Measurements from ENCODE around the gene ADGRG6. TPM values are rescaled to one million over a fixed set of nuclear protein-coding genes. Genes with fewer than 3 reads are reported as not detected.

Gene ADGRG6
- total and polyA plus RNA-seq, 2 of the 8 experiments (the other 6 are each of a cell fraction or from before 2014, with no cell fraction given) = 1.1 to 6.2 TPM

GRCh38 chr6:142413111-142413510 is 111.3 kb downstream of the ADGRG6 start (continued):
- TF ChIP-seq CHD2 (IDR thresholded peaks at IDR 0.05; ENCODE audit: low read length) (no peak), ZNF274 (IDR thresholded peaks at IDR 0.05; ENCODE audit: borderline replicate concordance, extremely low read depth, low read length) (no peak), CTCF (IDR thresholded peaks at IDR 0.05; ENCODE audit: control extremely low read depth in 1 of 3, insufficient read depth in 1 of 3, low read depth in 1 of 3, low read length in 3 of 3) (no peak), KDM5A (IDR thresholded peaks at IDR 0.05; ENCODE audit: low read length) (no peak), CTBP2 (IDR thresholded peaks at IDR 0.05; ENCODE audit: borderline replicate concordance, insufficient read depth, insufficient read length, low read length) (no peak)

Data from H1 (cell line).